CD4-positive, alpha-beta T cell treated with Interleukin-6 at 100 ng/mL for 8 hours (primary cell): ENCODE measurements around the gene ADPRS.

Experiments used
- DNase-seq: peaks from one replicate; pipeline ENCODE4 v3.0.0-alpha.2; 2020; ENCODE audit warnings: mixed read lengths, low spot score

ADPRS gene, protein sequence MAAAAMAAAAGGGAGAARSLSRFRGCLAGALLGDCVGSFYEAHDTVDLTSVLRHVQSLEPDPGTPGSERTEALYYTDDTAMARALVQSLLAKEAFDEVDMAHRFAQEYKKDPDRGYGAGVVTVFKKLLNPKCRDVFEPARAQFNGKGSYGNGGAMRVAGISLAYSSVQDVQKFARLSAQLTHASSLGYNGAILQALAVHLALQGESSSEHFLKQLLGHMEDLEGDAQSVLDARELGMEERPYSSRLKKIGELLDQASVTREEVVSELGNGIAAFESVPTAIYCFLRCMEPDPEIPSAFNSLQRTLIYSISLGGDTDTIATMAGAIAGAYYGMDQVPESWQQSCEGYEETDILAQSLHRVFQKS

DNA sequence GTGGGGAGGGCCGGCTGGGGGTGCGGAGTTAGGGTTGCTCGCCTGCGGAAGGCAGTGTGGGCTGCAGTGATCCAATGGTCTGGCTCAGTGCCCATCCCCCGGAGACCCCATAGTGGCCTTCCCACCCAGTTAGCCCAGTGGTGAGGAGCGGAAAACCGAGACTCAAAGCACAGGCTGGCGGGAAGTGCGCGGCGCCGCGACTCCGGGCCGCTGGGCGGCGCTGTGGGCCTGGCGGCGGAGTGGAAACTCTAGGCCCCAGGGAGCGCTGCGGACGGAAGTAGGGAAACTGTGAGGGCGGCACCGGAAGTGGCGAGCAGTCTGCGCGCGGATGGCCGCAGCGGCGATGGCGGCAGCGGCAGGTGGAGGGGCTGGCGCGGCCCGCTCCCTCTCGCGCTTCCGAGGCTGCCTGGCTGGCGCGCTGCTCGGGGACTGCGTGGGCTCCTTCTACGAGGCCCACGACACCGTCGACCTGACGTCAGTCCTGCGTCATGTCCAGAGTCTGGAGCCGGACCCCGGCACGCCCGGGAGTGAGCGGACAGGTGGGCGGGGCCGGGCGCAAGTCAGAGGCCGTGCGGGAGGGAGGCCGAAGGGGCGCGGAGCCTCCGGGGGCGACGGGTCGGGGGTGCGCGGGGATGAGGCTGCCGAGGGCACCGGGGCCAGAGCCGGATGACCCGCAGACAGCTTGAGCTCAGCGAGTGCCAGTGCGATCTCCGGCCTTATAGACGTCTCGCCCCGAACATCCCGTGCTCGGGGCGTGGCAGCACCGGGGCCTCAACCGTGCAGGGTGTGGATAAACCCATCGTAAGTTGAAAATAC lies at the start of gene ADPRS:
ADPRS (plus strand) TSS at position 316 of the 816 bp plus-strand sequence; CDS start at position 329, 13 bp downstream.
- peak; percentile 87 for DNase-seq

DNA sequence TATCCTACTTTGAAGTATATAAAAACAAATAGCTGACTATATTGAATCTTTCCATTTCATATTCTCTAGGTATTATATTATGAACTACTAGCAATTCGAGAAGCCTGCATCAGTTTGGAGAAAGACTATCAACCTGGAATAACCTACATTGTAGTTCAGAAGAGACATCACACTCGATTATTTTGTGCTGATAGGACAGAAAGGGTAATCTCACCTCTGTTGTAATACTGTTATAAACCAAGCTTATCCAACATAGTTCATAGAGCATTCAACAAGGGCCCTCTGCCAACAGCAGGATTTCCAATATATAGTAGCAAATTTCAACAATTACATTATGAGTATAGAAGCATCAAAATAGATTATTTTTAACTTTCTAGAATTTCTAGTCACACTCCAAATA lies 48.5 kb upstream of the ADPRS start:
- no peak for DNase-seq

DNA sequence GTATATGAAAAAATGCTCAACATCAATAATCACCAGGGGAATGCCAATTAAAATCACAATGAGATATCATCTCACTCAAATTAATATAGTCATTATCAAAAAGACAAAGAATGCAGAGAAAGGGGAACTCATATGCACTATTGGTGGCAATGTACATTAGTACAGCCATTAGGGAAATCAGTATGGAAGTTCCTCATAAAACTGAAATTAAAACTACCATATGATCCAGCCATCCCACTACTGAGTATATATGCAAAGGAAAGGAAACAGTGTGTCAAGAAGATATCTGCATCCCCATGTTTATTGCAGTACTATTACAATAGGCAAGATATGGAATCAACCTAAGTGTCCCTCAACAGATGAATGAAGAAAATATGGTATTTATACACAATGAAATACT lies 36.9 kb upstream of the ADPRS start:
- no peak for DNase-seq

DNA sequence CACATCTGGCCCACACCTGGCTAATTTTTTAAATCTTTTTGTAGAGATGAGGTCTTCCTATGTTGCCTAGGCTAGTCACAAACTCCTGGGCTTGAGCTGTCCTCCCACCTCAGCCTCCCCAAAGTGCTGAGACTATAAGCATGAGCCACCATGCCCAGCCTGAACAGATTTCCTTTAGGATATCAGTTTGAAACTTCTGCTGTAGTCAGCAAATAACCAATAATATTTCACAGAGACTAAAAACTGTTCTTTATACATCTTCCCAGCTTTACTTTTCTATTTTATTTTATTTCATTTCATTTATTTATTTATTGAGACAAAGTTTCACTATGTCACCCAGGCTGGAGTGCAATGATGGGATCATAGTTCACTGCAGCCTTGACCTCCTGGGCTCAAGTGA lies 34.7 kb upstream of the ADPRS start:
- no peak for DNase-seq

DNA sequence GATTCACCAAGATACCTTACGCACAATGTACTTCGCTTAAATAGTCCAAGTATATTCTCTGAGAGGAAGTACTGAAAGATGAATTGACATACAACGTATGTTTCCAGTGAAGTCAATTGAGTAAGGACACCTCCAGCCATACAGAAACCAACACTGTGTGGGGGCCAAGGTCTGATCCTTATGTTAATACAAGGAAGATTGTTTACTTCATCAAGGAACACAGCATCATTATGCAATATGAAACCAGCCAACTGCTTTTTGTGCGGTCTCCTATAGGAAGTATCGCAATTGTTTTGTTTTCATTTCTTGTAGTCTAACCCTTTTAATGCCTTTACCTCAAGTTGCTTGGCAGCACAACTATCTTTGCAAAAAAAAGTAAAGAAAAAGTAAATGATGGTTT lies 33.0 kb upstream of the ADPRS start:
- no peak for DNase-seq

DNA sequence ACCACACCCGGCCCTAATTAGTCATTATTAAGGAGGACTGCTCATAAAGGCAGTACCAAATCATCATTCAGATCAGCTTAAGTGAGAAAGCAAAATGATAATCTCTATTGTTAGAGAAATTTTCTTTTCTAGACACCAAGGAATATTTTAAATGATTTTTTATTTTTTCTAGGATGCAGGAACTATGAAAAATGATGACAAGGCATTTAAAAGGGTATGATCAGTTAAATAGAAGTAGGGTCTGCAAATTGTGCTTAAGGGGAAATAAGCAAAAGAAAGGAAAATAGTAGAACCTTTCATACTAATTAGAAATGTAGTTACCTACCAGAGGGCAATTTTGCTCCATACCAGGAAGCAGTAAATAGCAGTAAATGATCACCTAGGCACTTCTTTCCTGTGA lies 26.4 kb upstream of the ADPRS start:
- no peak for DNase-seq

DNA sequence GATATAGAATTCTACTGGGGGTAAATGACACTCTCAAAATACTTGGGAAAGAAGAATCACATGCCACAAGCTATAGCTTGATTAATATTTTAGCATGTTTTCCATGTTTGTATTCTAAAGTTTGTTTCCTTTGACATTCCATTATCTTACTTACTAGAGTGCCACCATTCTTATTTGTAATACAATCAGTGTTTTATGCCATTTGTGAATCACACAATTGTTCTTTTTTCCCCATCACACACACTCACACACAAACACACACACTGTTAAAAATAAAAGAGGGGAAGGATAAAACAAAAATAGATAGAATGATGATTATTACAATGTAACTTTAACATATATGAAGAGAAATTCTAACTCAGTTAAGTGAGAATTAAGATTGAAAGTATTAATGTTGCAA lies 20.8 kb upstream of the ADPRS start:
- no peak for DNase-seq

DNA sequence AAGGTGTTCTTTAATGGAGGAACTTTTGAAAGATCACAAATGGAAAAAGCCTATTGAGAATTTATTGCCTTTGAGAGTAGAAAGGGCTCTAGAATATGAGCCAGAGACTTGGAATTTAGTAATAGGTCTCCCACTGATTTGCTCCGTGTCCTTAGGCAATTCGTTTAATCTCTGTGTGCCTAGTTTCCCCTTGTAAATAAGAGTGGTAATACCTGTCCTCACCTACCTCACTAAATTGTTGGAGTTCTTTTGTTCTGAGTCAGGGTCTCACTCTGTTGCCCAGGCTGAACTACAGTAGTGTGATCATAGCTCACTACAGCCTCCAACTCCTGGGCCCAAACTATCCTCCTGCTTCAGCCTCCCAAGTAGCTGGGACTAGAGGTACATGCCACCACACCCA lies 19.8 kb upstream of the ADPRS start:
- DNase-seq, result no peak

DNA sequence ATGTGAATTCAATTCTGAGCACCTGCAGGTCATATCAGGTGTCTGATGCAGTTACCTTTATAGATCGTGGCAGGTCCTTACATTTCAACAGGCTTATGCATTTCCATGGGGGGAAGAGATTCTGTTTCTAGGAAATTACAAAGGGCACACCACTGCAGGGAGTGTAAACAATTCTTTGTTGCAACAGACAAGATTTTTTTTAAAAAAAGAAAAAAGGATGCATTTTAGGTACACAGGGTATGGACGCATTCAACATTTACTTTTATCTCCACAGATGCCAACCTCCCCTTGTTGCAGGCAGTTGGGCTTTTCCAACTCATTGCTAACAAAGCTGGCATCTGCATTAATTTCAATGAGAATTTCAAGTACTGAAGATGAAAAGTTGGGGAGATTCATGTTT lies 18.3 kb upstream of the ADPRS start:
- no peak for DNase-seq

DNA sequence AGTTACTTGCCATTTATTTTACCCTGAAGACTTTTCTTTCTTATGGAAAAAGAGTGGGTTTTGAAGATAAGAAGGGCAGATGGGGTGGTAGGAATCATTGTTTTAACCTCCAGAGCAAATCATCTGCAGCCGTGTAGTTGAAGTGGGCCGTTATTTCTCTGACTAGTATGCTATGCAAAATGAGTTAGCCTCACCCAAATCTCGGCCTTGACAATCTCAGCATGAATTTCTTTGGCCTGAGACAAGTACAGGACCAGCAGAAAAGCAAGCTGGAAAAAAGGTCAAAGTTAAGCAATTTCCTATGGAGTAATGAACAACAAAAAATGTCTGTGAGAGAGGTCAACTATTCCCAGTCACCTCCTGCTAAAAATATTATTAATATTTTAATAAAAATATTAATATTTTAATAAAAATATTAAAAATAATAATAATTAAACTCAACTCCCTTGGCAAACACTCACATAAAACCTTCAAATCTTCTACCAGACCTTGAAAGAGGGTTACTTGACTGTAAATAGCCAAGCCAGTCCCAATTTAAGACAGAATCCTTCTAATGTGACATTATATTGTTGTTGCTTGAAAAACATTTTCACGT lies 11.6 kb upstream of the ADPRS start:
- DNase-seq, result no peak

DNA sequence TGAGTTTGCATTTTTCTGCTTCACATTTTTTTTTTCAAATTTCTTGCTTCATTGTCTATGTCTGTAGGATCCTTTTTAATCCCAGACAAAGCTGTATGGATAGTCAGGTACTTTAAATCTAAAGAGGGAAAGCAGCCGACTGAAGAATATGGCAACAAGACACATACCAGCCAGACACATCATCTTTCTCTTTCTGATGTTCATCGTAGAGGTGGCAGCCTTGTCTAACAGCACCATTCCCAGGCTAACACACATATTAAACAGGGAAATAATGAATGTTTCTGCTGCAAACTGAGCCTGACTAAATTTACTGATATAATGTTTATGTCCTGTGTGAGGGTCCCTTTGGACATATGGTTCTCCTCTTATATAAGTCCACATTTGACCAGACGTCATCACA lies 8.5 kb upstream of the ADPRS start:
- no peak for DNase-seq

DNA sequence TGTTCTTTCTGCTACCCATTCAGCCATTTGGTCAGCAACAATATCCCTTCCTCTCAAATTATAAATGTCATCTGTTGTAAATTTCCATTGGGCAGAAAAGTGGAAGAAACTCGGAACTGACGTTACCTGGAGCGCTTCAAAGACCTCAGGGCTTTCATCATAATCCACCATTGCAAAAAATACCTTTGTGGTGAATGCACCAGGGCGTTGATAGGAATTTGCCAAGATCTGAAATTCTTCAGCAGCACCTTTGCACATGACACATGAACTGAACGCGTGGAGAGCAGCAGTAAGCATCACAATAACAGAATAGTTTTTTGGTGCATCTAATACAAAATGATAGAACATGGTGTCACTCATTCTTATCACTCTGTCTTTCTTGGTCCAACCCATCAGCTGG lies 7.9 kb upstream of the ADPRS start:
- no peak for DNase-seq

DNA sequence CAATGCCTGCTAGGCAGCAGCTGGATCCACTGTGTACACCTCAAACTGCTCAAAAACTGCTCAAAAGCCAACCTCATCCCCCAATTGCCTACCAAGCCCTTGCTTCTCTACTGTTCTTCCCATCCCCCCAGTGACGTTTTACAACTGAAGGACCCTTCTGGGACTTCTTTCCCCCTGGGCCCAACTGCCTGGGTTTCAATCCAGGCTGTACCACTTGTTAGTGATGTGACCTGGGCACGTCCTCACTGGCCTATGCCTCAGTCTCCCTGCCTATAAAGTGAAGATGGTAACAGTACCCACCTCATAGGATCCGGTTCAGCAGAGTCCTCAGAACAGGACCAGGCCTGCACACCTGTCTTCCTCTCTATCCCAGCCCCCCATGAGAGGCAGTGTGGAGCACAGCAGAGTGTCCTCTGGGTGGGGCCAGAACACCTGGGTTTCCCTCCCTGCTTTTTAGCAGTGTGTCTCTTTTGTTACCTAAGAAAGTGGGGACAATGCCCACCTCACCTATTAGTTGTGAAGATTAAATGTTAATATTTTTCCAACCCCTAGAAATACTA lies 6.7 kb upstream of the ADPRS start:
- DNase-seq, result no peak

DNA sequence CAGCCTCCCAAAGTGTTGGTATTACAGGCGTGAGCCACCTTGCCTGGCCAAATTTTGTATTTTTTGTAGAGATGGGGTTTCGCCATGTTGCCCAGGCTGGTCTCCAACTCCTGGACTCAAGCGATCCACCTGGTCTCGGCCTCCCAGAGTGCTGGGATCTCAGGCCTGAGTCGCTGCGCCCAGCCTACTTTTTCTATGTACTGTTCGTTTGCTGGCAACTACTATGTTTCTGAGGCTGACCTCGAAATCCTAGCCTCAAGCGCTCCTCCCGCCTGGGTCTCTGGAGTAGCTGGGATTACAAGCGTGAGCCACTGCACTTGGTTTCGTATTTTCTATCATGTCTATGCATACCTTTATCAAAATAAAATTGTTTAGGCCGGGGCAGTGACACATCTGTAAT lies 5.5 kb upstream of the ADPRS start:
- no peak for DNase-seq

DNA sequence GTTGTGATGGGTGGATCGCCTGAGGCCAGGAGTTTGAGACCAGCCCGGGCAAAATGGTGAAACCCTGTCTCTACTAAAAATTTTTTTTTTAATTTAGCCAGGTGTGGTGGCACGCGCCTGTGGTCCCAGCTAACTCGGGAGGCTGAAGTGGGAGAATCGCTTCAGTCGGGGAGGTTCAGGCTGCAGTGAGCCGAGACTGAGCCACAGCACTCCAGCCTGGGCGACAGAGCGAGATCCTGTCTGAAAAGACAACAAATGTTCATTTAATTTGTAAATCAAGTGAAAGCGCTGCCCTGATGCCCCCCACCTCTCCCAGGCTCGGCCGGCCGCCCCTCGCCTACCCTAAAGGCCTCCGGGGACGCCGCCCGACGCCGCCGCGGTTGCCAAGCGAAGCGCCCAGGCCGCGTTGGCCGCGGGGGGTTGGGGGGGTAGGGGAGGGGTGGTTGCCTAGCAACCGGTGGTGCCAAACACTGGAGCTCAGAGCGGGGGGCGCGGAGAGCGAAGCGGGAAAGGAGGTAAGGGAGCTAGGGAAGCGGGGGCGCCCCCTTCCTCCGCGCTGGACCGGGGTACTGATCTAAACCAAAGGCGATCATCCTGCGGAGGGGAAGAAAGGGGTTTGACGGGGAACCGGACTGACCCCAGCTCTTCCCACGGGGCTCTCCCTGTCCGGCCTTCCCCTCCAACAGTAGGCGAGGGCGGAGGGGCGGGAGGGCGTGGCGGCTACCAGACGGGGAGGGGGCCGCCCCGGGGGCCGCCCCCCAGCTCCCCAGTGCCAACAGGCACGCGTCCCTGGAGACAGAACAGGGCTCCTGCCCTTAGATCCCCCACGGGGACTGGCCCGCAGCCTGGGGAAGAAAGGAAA lies 4.8 kb upstream of the ADPRS start, which contains the start of gene TEKT2:
TEKT2 (plus strand) TSS at position 460 of the 862 bp plus-strand sequence. CDS start 828 bp downstream, outside the sequence.
- no peak for DNase-seq

DNA sequence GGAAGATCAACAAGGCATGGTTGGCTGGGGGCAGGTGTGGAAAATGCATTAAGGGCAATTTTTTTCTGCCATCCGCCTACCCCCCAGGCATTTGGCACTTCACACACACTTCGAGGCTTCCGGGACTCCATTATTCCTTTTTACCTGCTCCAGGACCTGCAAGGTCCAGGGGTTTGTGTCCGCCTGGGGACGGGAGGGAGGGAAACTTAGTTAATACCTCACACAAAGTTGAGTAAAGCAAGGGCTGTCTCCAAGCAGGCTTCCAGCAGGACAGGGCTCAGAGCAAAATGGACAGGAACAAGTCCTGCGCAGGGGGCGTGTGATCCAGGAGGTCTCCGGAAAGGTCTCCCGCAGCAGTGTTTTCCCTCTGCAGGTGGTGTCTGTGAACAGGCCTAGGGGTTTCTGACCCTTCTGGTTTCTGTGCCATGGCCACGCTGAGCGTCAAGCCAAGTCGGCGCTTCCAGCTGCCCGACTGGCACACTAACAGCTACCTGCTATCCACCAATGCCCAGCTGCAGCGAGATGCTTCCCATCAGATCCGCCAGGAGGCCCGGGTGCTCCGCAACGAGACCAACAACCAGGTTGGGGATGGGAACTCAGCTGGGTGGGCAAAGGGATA lies 4.1 kb upstream of the ADPRS start:
- DNase-seq, result no peak

DNA sequence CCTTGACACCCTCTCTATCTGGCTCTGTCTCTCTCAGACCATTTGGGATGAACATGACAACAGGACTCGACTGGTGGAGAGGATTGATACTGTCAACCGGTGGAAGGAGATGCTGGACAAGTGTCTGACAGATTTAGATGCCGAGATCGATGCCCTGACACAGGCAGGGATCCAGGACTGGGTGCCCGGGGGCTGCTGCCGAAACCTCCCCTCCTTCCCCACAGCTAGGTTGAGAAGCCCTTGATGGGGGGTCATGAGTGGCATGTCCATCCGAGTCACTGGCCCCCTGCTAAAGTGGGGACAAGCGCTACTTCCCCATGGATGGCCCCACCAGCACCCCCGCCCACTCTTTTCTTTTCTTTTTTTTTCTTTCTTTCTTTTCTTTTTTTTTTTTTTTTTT lies 3.6 kb upstream of the ADPRS start:
- no peak for DNase-seq

DNA sequence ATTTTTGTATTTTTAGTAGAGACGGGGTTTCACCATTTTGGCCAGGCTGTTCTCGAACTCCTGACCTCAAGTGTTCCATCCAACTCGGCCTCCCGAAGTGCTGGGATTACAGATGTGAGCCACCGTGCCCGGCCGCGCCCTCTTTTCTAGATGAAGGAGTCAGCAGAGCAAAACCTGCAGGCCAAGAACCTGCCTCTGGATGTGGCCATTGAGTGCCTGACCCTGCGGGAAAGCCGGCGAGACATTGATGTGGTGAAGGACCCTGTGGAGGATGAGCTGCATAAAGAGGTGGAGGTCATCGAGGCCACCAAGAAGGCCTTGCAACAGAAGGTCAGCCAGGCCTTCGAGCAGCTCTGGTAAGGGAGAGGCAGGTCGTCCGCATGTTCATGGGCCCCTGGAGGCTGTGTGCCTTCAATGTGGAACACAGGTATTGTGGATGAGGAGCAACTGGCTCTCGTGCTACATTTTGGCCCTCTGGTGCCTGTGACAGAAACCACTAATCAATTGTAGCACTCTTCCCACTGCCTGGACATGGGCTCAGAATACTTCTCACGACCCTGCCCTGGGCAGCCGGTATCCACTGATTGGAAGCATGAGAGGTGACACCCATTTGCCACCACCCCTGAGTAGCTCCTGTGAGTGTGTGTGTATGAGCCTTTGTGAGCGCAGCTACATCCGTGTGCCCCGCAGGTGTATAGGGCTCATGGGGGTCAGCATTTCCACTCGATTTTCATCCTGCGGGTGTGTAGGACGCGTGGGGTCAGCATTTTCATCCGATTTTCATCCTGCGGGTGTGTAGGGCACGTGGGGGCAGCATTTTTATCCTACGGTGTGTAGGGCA lies 2.8 kb upstream of the ADPRS start:
- no peak for DNase-seq

DNA sequence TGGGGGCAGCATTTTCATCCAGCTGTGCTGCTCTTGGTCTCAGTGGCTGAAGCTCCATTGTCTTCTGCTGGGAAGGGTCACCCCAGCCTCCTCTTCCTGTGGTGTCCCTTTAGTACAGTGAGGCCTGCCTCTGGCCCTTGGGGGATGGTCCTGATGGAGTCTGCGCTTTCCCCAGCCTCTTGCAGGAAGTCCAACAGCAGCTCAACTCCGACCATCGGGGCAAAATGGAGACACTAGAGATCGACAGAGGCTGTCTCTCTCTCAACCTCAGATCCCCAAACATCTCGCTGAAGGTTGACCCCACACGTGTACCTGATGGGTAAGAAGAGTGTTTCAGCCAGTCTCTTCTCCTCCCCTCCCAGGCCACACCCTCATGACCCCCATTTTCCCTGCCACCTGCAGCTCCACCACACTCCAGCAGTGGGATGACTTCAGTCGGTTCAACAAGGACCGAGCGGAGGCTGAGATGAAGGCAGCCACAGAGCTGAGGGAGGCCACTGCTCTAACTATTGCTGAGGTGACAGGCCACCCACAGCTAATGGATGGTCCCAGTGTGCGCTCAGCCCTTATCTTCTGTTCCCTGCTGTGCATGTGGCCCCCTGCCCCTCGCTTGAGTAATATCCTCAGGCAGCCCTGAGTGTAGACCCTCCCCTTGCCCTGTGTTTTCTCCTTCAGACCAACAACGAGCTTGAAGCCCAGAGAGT lies 2.0 kb upstream of the ADPRS start:
- no peak for DNase-seq
